Liver (tissue), 9 donors: ENCODE results near the gene GLIPR1L1. TPM values are rescaled to one million over a fixed set of nuclear protein-coding genes. Genes with fewer than 3 reads are reported as not detected.

Experiments
- DNase-seq: peaks from one replicate; pipeline ENCODE4 v3.0.0-alpha.2; 2017; ENCODE audit warnings: low spot score
- H3K27ac ChIP-seq, 2 donors: one replicate each; pipeline ENCODE4 v1.7.0; 2013; ENCODE audit warnings: inconsistent platforms in 2 of 2, low read length in 2 of 2, control low read depth in 1 of 2, low read depth in 1 of 2, mild to moderate bottlenecking in 1 of 2
- H3K27me3 ChIP-seq, 4 donors: one replicate each; pipeline versions ENCODE4 v1.6.1 to v1.7.0; 2013; ENCODE audit warnings: low read length in 3 of 4, inconsistent platforms in 1 of 4, mild to moderate bottlenecking in 1 of 4, moderate library complexity in 1 of 4; ENCODE audit not compliant: control insufficient read depth in 4 of 4, insufficient read depth in 4 of 4
- H3K36me3 ChIP-seq, 4 donors: one replicate each; pipeline versions ENCODE4 v1.6.1 to v1.7.0; 2013; ENCODE audit warnings: low read length in 3 of 4, mild to moderate bottlenecking in 3 of 4, low read depth in 1 of 4, moderate library complexity in 1 of 4; ENCODE audit not compliant: control insufficient read depth in 4 of 4, insufficient read depth in 3 of 4
- H3K4me1 ChIP-seq, 4 donors: one replicate each; pipeline versions ENCODE4 v1.6.1 to v1.7.0; 2013; ENCODE audit warnings: low read length in 3 of 4, mild to moderate bottlenecking in 3 of 4, moderate library complexity in 1 of 4; ENCODE audit not compliant: control insufficient read depth in 4 of 4, insufficient read depth in 4 of 4
- H3K4me3 ChIP-seq, 3 donors: one replicate each; pipeline versions ENCODE4 v1.6.1 to v1.7.0; 2013; ENCODE audit warnings: low read length in 3 of 3, control low read depth in 1 of 3, low read depth in 1 of 3, mild to moderate bottlenecking in 1 of 3
- H3K9ac ChIP-seq, 2 donors: one replicate each; pipeline ENCODE4 v1.7.0; 2013; ENCODE audit warnings: low read length in 2 of 2, mild to moderate bottlenecking in 2 of 2, moderate library complexity in 2 of 2, control low read depth in 1 of 2, low read depth in 1 of 2
- H3K9me3 ChIP-seq, 4 donors: one replicate each; pipeline versions ENCODE4 v1.6.1 to v1.7.0; 2013; ENCODE audit warnings: low read length in 3 of 4; ENCODE audit not compliant: control insufficient read depth in 4 of 4
- EGR1 ChIP-seq, 2 donors: IDR thresholded peaks; 2 replicates each; pipeline ENCODE4 v1.6.1; 2016 to 2018; ENCODE audit warnings: antibody characterized with exemption in 2 of 2, low read depth in 2 of 2
- FOXA1 ChIP-seq: IDR thresholded peaks from 2 replicates; pipeline ENCODE4 v1.6.1; 2016; ENCODE audit warnings: antibody characterized with exemption
- FOXA2 ChIP-seq: IDR thresholded peaks from 2 replicates; pipeline ENCODE4 v1.6.1; 2016; ENCODE audit warnings: antibody characterized with exemption
- GABPA ChIP-seq, 2 donors: IDR thresholded peaks in 1 of 2; conservative IDR thresholded peaks in 1 of 2; 2 replicates each; pipeline ENCODE4 v1.6.1; 2016; ENCODE audit warnings: antibody characterized with exemption in 2 of 2, mild to moderate bottlenecking in 1 of 2, moderate library complexity in 1 of 2
- HNF4A ChIP-seq, 2 donors: conservative IDR thresholded peaks; 2 replicates each; pipeline ENCODE4 v1.6.1; 2016; ENCODE audit warnings: antibody characterized with exemption in 2 of 2, mild to moderate bottlenecking in 2 of 2
- HNF4G ChIP-seq: IDR thresholded peaks from 2 replicates; pipeline ENCODE4 v1.6.1; 2016; ENCODE audit warnings: antibody characterized with exemption
- JUND ChIP-seq, 2 donors: IDR thresholded peaks; 2 replicates each; pipeline ENCODE4 v1.6.1; 2016; ENCODE audit warnings: antibody characterized with exemption in 2 of 2
- NR2F2 ChIP-seq: IDR thresholded peaks from 2 replicates; pipeline ENCODE4 v1.6.1; 2016; ENCODE audit warnings: antibody characterized with exemption
- RAD21 ChIP-seq, 2 donors: IDR thresholded peaks; 2 replicates each; pipeline ENCODE4 v1.6.1; 2016; ENCODE audit warnings: antibody characterized with exemption in 2 of 2, mild to moderate bottlenecking in 2 of 2
- RXRA ChIP-seq, 2 donors: IDR thresholded peaks; 2 replicates each; pipeline ENCODE4 v1.6.1; 2017 to 2018; ENCODE audit warnings: antibody characterized with exemption in 2 of 2, mild to moderate bottlenecking in 1 of 2
- SP1 ChIP-seq: IDR thresholded peaks from 2 replicates; pipeline ENCODE4 v1.6.1; 2018; ENCODE audit warnings: antibody characterized with exemption, mild to moderate bottlenecking
- TAF1 ChIP-seq: conservative IDR thresholded peaks from 2 replicates; pipeline ENCODE4 v1.6.1; 2016; ENCODE audit warnings: antibody characterized with exemption, mild to moderate bottlenecking
- YY1 ChIP-seq: IDR thresholded peaks from 2 replicates; pipeline ENCODE4 v1.6.1; 2016; ENCODE audit warnings: antibody characterized with exemption, mild to moderate bottlenecking
- WGBS: extraction: QIAGEN DNeasy Blood & Tissue Kit; methylation state at CpG from one replicate; pipeline ENCODE4 v1.1.7; 2013; 5-methylcytosine and 5-hydroxymethylcytosine counted together
- polyA plus RNA-seq, 2 donors: library from polyadenylated mRNA; stranded (reverse) in 1 of 2; unstranded in 1 of 2; fragments of 200-250 nt in 1 of 2; fragments of >200 nt in 1 of 2; fragmentation: Nextera tagmentation in 1 of 2; extraction: Ambion mirVana in 1 of 2; gene quantifications; one replicate each; pipeline versions ENCODE4 v1.2.1 to v1.2.3, GENCODE V29; 2013 to 2015
- total RNA-seq, 2 donors: library from RNA; depleted of rRNA; stranded (reverse); fragments of >200 nt; gene quantifications; one replicate each; pipeline ENCODE4 v1.2.3, GENCODE V29; 2014
- TF ChIP-seq, protein P1 (sequence below): fragments of 150-350 bp; IDR thresholded peaks from 2 replicates; pipeline ENCODE4 v1.5.1; 2017; ENCODE audit warnings: improper control_type of control experiment, low read depth, low read length; ENCODE audit not compliant: missing input control
- TF ChIP-seq, protein P2 (sequence below): IDR thresholded peaks from 2 replicates; pipeline ENCODE4 v1.6.1; 2016; ENCODE audit warnings: antibody characterized with exemption
- TF ChIP-seq, protein P3 (sequence below): IDR thresholded peaks from 2 replicates; pipeline ENCODE4 v1.6.1; 2016; ENCODE audit warnings: antibody characterized with exemption, mild to moderate bottlenecking
- TF ChIP-seq, protein P4 (sequence below): IDR thresholded peaks from 2 replicates; pipeline ENCODE4 v1.6.1; 2016; ENCODE audit warnings: antibody characterized with exemption
- TF ChIP-seq, protein P5 (sequence below): IDR thresholded peaks from 2 replicates; pipeline ENCODE4 v1.6.1; 2016; ENCODE audit warnings: antibody characterized with exemption
- donor health status: healthy.
- donor health status: healthy.
- donor health status: healthy.
- donor health status: healthy.
- donor health status: healthy.

GLIPR1L1 gene, protein sequence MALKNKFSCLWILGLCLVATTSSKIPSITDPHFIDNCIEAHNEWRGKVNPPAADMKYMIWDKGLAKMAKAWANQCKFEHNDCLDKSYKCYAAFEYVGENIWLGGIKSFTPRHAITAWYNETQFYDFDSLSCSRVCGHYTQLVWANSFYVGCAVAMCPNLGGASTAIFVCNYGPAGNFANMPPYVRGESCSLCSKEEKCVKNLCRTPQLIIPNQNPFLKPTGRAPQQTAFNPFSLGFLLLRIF
- total RNA-seq (not detected), polyA plus RNA-seq (not detected)

DNA sequence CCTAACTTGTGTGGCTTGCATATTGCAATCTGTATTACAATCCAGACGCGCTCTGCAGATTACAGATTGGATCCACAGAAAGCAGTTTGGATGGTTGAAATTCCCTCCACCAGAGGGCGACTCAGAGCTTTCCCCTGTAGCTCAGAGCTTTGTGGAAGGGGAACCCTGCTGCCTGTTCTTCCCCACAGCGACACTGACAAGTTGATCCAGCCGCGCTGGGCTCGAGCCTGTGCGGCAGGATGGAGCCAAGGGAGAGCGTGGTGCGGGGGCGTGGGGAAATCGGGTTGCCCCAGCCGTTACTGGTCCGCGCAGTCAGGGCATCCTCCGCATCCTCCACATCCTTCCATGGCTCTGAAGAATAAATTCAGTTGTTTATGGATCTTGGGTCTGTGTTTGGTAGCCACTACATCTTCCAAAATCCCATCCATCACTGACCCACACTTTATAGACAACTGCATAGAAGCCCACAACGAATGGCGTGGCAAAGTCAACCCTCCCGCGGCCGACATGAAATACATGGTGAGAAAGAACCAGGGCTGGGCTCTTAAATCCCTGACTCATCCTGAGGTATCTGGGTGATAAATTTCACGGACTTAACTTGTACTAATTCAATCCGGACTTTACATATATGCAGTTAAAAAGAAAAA, at the start of gene GLIPR1L1:
Gene GLIPR1L1 (plus strand): TSS at position 287 of the 647 bp plus-strand sequence. CDS start 59 bp downstream, at position 346.
- DNase-seq = peak; percentile 77
- Histone ChIP-seq H3K4me3 (peak within 1 kb of the TSS in 2 of 3 donors; percentile 17 to 40), H3K9ac (no peak within 1 kb of the TSS), H3K9me3 (no peaks in the 10 kb centered on the region), H3K27ac (no peak within 1 kb of the TSS), H3K4me1 (peaks cover 0 to 14% (median 10%) of the 10 kb centered on the region in 4 donors), H3K27me3 (no peaks in the 10 kb centered on the region), H3K36me3 (no peaks in the 10 kb centered on the region)
- TF ChIP-seq JUND (IDR thresholded peaks at IDR 0.05) (no peak), GABPA (IDR thresholded peaks at IDR 0.05 in 1 of 2, conservative IDR thresholded peaks at IDR 0.05 in 1 of 2) (no peak), EGR1 (IDR thresholded peaks at IDR 0.05; ENCODE audit: low read depth in 2 of 2) (peak; percentile 60 to 69), RAD21 (IDR thresholded peaks at IDR 0.05) (peak; percentile 85 to 90), TAF1 (no peak), NR2F2 (no peak), HNF4A (conservative IDR thresholded peaks at IDR 0.05) (no peak), HNF4G (no peak), FOXA1 (no peak), RXRA (IDR thresholded peaks at IDR 0.05) (peak in 1 of 2 donors; percentile 16), SP1 (no peak), YY1 (no peak), FOXA2 (no peak)
- TF ChIP-seq, protein P1, sequence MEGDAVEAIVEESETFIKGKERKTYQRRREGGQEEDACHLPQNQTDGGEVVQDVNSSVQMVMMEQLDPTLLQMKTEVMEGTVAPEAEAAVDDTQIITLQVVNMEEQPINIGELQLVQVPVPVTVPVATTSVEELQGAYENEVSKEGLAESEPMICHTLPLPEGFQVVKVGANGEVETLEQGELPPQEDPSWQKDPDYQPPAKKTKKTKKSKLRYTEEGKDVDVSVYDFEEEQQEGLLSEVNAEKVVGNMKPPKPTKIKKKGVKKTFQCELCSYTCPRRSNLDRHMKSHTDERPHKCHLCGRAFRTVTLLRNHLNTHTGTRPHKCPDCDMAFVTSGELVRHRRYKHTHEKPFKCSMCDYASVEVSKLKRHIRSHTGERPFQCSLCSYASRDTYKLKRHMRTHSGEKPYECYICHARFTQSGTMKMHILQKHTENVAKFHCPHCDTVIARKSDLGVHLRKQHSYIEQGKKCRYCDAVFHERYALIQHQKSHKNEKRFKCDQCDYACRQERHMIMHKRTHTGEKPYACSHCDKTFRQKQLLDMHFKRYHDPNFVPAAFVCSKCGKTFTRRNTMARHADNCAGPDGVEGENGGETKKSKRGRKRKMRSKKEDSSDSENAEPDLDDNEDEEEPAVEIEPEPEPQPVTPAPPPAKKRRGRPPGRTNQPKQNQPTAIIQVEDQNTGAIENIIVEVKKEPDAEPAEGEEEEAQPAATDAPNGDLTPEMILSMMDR = peak; percentile 87
- TF ChIP-seq, protein P2, sequence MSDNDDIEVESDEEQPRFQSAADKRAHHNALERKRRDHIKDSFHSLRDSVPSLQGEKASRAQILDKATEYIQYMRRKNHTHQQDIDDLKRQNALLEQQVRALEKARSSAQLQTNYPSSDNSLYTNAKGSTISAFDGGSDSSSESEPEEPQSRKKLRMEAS = no peak
- TF ChIP-seq, protein P3, sequence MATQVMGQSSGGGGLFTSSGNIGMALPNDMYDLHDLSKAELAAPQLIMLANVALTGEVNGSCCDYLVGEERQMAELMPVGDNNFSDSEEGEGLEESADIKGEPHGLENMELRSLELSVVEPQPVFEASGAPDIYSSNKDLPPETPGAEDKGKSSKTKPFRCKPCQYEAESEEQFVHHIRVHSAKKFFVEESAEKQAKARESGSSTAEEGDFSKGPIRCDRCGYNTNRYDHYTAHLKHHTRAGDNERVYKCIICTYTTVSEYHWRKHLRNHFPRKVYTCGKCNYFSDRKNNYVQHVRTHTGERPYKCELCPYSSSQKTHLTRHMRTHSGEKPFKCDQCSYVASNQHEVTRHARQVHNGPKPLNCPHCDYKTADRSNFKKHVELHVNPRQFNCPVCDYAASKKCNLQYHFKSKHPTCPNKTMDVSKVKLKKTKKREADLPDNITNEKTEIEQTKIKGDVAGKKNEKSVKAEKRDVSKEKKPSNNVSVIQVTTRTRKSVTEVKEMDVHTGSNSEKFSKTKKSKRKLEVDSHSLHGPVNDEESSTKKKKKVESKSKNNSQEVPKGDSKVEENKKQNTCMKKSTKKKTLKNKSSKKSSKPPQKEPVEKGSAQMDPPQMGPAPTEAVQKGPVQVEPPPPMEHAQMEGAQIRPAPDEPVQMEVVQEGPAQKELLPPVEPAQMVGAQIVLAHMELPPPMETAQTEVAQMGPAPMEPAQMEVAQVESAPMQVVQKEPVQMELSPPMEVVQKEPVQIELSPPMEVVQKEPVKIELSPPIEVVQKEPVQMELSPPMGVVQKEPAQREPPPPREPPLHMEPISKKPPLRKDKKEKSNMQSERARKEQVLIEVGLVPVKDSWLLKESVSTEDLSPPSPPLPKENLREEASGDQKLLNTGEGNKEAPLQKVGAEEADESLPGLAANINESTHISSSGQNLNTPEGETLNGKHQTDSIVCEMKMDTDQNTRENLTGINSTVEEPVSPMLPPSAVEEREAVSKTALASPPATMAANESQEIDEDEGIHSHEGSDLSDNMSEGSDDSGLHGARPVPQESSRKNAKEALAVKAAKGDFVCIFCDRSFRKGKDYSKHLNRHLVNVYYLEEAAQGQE = no peak
- TF ChIP-seq, protein P4, sequence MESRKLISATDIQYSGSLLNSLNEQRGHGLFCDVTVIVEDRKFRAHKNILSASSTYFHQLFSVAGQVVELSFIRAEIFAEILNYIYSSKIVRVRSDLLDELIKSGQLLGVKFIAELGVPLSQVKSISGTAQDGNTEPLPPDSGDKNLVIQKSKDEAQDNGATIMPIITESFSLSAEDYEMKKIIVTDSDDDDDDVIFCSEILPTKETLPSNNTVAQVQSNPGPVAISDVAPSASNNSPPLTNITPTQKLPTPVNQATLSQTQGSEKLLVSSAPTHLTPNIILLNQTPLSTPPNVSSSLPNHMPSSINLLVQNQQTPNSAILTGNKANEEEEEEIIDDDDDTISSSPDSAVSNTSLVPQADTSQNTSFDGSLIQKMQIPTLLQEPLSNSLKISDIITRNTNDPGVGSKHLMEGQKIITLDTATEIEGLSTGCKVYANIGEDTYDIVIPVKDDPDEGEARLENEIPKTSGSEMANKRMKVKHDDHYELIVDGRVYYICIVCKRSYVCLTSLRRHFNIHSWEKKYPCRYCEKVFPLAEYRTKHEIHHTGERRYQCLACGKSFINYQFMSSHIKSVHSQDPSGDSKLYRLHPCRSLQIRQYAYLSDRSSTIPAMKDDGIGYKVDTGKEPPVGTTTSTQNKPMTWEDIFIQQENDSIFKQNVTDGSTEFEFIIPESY = no peak
- TF ChIP-seq, protein P5, sequence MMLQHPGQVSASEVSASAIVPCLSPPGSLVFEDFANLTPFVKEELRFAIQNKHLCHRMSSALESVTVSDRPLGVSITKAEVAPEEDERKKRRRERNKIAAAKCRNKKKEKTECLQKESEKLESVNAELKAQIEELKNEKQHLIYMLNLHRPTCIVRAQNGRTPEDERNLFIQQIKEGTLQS = no peak
- 8% methylated on average over 23 of the region's 23 CpGs for WGBS
